PC-3 (cell line): ENCODE measurements around the gene MRGPRD. TPM values are rescaled to one million over a fixed set of nuclear protein-coding genes. Genes with fewer than 3 reads are reported as not detected.
A peak's percentile ranks its signal among the peaks of the same experiment; 100 is the strongest.
"Not testable (repeated sequence)": the region's sequence is repeated elsewhere in the genome, so short reads cannot be mapped to it uniquely, and the experiment has no call there.

Experiments
- ATAC-seq: fragments of 200-7000 bp; cut with Tn5 transposase; 2 replicates; pipeline ENCODE4 v1.9.1; 2020; ENCODE audit warnings: mild to moderate bottlenecking, moderate library complexity
- BruUV-seq: library from RNA; stranded (reverse); fragments of 400-500 nt; replicated peaks from 2 replicates; lab custom pipeline; 2021; lab: Mats Ljungman, UMichigan
- CTCF ChIA-PET: fragments of 300-600 bp; sonication (Branson Sonifier 250); formaldehyde crosslinking; loops from one replicate; lab custom pipeline; 2022; ENCODE audit warnings: antibody characterized with exemption; lab: Charles Lee
- POLR2A ChIA-PET: fragments of 300-600 bp; sonication (Branson Sonifier 250); formaldehyde crosslinking; loops from one replicate; lab custom pipeline; 2022; ENCODE audit warnings: antibody characterized with exemption; ENCODE audit not compliant: unreplicated experiment; lab: Charles Lee
- DNase-seq: peaks from one replicate; pipeline ENCODE4 v3.0.0-alpha.2; 2015
- H2AFZ ChIP-seq: fragments of 300-600 bp; sonication (generic); 2 replicates; pipeline ENCODE4 v1.6.0; 2016; ENCODE audit warnings: antibody characterized with exemption, low read length
- H3F3A ChIP-seq: fragments of 300-600 bp; sonication (generic); one replicate; pipeline ENCODE4 v1.6.0; 2017; ENCODE audit warnings: antibody characterized with exemption, low read length, control low read depth, mild to moderate bottlenecking; ENCODE audit not compliant: unreplicated experiment
- H3K27ac ChIP-seq: fragments of 300-600 bp; sonication (generic); 2 replicates; pipeline ENCODE4 v1.5.1; 2016; ENCODE audit warnings: mild to moderate bottlenecking, low read length
- H3K27me3 ChIP-seq: fragments of 300-600 bp; sonication (generic); 2 replicates; pipeline ENCODE4 v1.6.1; 2016; ENCODE audit warnings: low read length, mixed read lengths
- H3K36me3 ChIP-seq: fragments of 300-600 bp; sonication (generic); 2 replicates; pipeline ENCODE4 v1.6.1; 2016; ENCODE audit warnings: low read depth, mixed run types, low read length, mixed read lengths
- H3K4me1 ChIP-seq: fragments of 300-600 bp; sonication (generic); 2 replicates; pipeline ENCODE4 v1.5.1; 2016; ENCODE audit warnings: low read length; ENCODE audit not compliant: insufficient read depth
- H3K4me2 ChIP-seq: fragments of 300-600 bp; sonication (generic); 2 replicates; pipeline ENCODE4 v1.6.0; 2016; ENCODE audit warnings: low read length
- H3K4me3 ChIP-seq: fragments of 300-600 bp; sonication (generic); 2 replicates; pipeline ENCODE4 v1.5.1; 2016; ENCODE audit warnings: mild to moderate bottlenecking, low read length, mixed read lengths
- H3K79me2 ChIP-seq: fragments of 300-600 bp; sonication (generic); 2 replicates; pipeline ENCODE4 v1.6.1; 2017; ENCODE audit warnings: low read length, mixed read lengths
- H3K9ac ChIP-seq: fragments of 300-600 bp; sonication (generic); 2 replicates; pipeline ENCODE4 v1.6.0; 2016; ENCODE audit warnings: mild to moderate bottlenecking, low read length
- H3K9me2 ChIP-seq: fragments of 300-600 bp; sonication (generic); replicated peaks from 2 replicates; pipeline ENCODE4 v1.6.1; 2016; ENCODE audit warnings: mixed run types, low read length, mixed read lengths
- H3K9me3 ChIP-seq: fragments of 300-600 bp; sonication (generic); 2 replicates; pipeline ENCODE4 v1.6.1; 2016; ENCODE audit warnings: low read length, mixed read lengths
- H4K20me1 ChIP-seq: fragments of 300-600 bp; sonication (generic); 2 replicates; pipeline ENCODE4 v1.6.1; 2016; ENCODE audit warnings: low read length, mixed read lengths
- CTCF ChIP-seq: fragments of 300-600 bp; sonication (generic); conservative IDR thresholded peaks from 2 replicates; pipeline ENCODE4 v1.5.1; 2017; ENCODE audit warnings: antibody characterized with exemption, low read depth, mild to moderate bottlenecking, low read length
- EZH2 ChIP-seq: fragments of 300-600 bp; sonication (generic); IDR thresholded peaks from one replicate; pipeline ENCODE4 v1.6.1; 2017; ENCODE audit warnings: antibody characterized with exemption, mild to moderate bottlenecking, low read length; ENCODE audit not compliant: unreplicated experiment
- EZH2phosphoT487 ChIP-seq: fragments of 300-600 bp; sonication (generic); IDR thresholded peaks from 2 replicates; pipeline ENCODE4 v1.6.1; 2018; ENCODE audit warnings: mild to moderate bottlenecking, antibody characterized with exemption, low read length, borderline replicate concordance
- intact Hi-C: fragments of 100-400 bp; cut with micrococcal nuclease; formaldehyde crosslinking; loops from 2 replicates; pipeline ENCODE4 v1.9.0; 2023
- total RNA-seq: library from RNA; depleted of rRNA; stranded (reverse); fragments of >200 nt; gene quantifications from 2 replicates; pipeline ENCODE4 v1.2.3, GENCODE V29; 2014

MRGPRD gene
- total RNA-seq, 1 experiment from 2014 or later, result not detected

DNA sequence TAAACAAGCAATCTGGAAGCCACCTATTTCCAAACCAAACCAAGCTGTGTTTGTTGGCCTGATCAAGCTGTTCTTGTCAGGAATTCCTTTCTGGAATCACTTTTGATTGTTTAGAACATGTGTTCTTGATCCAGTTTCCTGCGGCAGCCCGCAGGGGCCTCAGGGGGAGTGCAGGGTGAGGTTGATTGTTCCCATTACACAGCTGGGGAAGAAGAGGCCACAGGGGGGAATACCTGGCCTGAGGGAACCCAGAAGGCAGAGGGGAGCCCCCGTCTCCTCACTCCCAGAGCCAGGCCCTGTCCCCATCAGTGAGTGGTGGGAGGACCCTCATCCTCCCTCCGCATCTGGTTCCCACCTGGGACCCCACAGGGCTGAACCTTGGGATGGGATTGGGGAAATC lies 4.2 kb downstream of the MRGPRD start:
- Histone ChIP-seq H3K9ac (no peak overlapping the region), H3K4me3 (no peak overlapping the region), H3K36me3 (no peaks in the 10 kb centered on the region), H3K9me3 (no peaks in the 10 kb centered on the region), H3K4me1 (no peaks in the 10 kb centered on the region), H3K9me2 (no peaks in the 10 kb centered on the region), H3K4me2 (no peak overlapping the region), H4K20me1 (no peaks in the 10 kb centered on the region), H3K79me2 (no peaks in the 10 kb centered on the region), H3K27me3 (no peaks in the 10 kb centered on the region; the same call in none of the 2 replicates), H3F3A (no peaks in the 10 kb centered on the region), H2AFZ (no peak overlapping the region), H3K27ac (no peak overlapping the region)
- CTCF ChIA-PET, result no interaction called here
- no peak for TF ChIP-seq EZH2phosphoT487
- no peak for TF ChIP-seq EZH2
- TF ChIP-seq CTCF, result no peak
- DNase-seq (no peak), ATAC-seq (no peak)
- BruUV-seq, result no TSS peak
- POLR2A ChIA-PET, result no interaction called here
- intact Hi-C loops, result no loop called here

- Histone ChIP-seq H3K9ac (no peak overlapping the region), H3K9me3 (no peaks in the 10 kb centered on the region), H3K36me3 (no peaks in the 10 kb centered on the region), H3K27ac (no peak overlapping the region), H4K20me1 (no peaks in the 10 kb centered on the region), H3F3A (no peaks in the 10 kb centered on the region), H2AFZ (no peak overlapping the region), H3K4me1 (no peaks in the 10 kb centered on the region), H3K27me3 (peaks cover 2% of the 10 kb centered on the region), H3K79me2 (no peaks in the 10 kb centered on the region), H3K4me2 (no peak overlapping the region), H3K9me2 (no peaks in the 10 kb centered on the region), H3K4me3 (no peak overlapping the region)
- ATAC-seq (no peak), DNase-seq (no peak)
- intact Hi-C loops, result no loop called here
- CTCF ChIA-PET, result no interaction called here
- POLR2A ChIA-PET, result no interaction called here
- no TSS peak for BruUV-seq
- TF ChIP-seq EZH2phosphoT487, result no peak
- TF ChIP-seq CTCF, result no peak
- no peak for TF ChIP-seq EZH2
Observed at GRCh38 chr11:68976095-68976494, 4.7 kb downstream of the MRGPRD start.

GRCh38 chr11:68974421-68975194 lies 6.2 kb downstream of the MRGPRD start:
- ATAC-seq (peak; percentile 51; the same call in 1 of the 2 replicates), DNase-seq (peak; percentile 53)
- Histone ChIP-seq H3F3A (no peaks in the 10 kb centered on the region), H3K27ac (no peak overlapping the region), H3K9me2 (no peaks in the 10 kb centered on the region), H3K27me3 (peaks cover 13% of the 10 kb centered on the region), H3K4me1 (no peaks in the 10 kb centered on the region), H3K4me3 (no peak overlapping the region), H4K20me1 (no peaks in the 10 kb centered on the region), H3K4me2 (no peak overlapping the region), H3K79me2 (no peaks in the 10 kb centered on the region), H2AFZ (peak overlapping the region; percentile 56), H3K9me3 (no peaks in the 10 kb centered on the region), H3K9ac (no peak overlapping the region), H3K36me3 (no peaks in the 10 kb centered on the region)
- no peak for TF ChIP-seq EZH2phosphoT487
- no peak for TF ChIP-seq EZH2
- no peak for TF ChIP-seq CTCF
- POLR2A ChIA-PET, result no interaction called here
- CTCF ChIA-PET, result no interaction called here
- intact Hi-C loops, result no loop called here
- BruUV-seq, result no TSS peak

DNA sequence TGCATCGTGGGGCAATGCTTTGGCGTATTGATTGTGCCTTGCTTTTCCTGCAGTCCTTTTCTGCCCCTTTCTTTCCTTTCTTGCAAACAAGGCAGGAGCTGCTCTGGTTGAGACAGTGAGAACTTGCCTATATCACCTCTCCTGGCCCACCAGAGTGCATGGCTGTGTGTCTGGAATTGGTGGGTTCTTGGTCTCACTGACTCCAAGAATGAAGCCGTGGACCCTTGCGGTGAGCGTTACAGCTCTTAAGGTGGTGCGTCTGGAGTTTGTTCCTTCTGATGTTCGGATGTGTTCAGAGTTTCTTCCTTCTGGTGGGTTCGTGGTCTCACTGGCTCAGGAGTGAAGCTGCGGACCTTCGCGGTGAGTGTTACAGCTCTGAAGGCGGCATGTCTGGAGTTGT lies 7.1 kb downstream of the MRGPRD start:
- BruUV-seq, H3K9me3 ChIP-seq, H3K4me2 ChIP-seq, H3K4me3 ChIP-seq, H4K20me1 ChIP-seq, intact Hi-C loops, CTCF ChIA-PET, ATAC-seq, H3K79me2 ChIP-seq, H3K9me2 ChIP-seq, H3K4me1 ChIP-seq, H3K36me3 ChIP-seq, H3F3A ChIP-seq, H2AFZ ChIP-seq, H3K9ac ChIP-seq, H3K27ac ChIP-seq, DNase-seq: not testable (repeated sequence)
- POLR2A ChIA-PET, result interaction anchor here (0.6 kb wide), 1 partner anchor 48 kb away, joined by 3 read pairs; no protein-coding TSS in a partner anchor
- H3K27me3 ChIP-seq, result peaks cover 13% of the 10 kb centered on the region
